HG03103 (cell line): ENCODE measurements around the gene CCNJL.

Experiments
- ATAC-seq: cut with Tn5 transposase; IDR thresholded peaks from one replicate; pipeline ENCODE4 v1.9.1; 2021; ENCODE audit warnings: low read depth; ENCODE audit not compliant: unreplicated experiment

CCNJL gene

GRCh38 chr5:160233215-160233614, 79.1 kb downstream of the CCNJL start:
- no peak for ATAC-seq

- no peak for ATAC-seq
Measured at GRCh38 chr5:160231783-160232342, 80.5 kb downstream of the CCNJL start.

- no peak for ATAC-seq
Measured at GRCh38 chr5:160230686-160231527, 81.5 kb downstream of the CCNJL start.

- no peak for ATAC-seq
Measured at GRCh38 chr5:160229190-160229742, 83.1 kb downstream of the CCNJL start, which contains the start of gene FABP6. FABP6 (plus strand) TSS chr5:160229506; CDS start chr5:160229558, 52 bp downstream.

- ATAC-seq = no peak
Measured at GRCh38 chr5:160227012-160227411, 85.4 kb downstream of the CCNJL start.

- ATAC-seq = no peak
Measured at GRCh38 chr5:160221082-160221481, 91.3 kb downstream of the CCNJL start.

- ATAC-seq = no peak
Measured at GRCh38 chr5:160219356-160219755, 93.0 kb downstream of the CCNJL start.

- ATAC-seq = no peak
Measured at GRCh38 chr5:160213537-160213936, 98.8 kb downstream of the CCNJL start.

- no peak for ATAC-seq
Measured at GRCh38 chr5:160211352-160211751, 101.0 kb downstream of the CCNJL start.

GRCh38 chr5:160210606-160211005, 101.8 kb downstream of the CCNJL start:
- ATAC-seq = no peak

GRCh38 chr5:160209917-160210316, 102.4 kb downstream of the CCNJL start:
- ATAC-seq = no peak

GRCh38 chr5:160207061-160207460, 105.3 kb downstream of the CCNJL start:
- ATAC-seq = no peak
